ENCODE results near the gene NFIB.

Gene NFIB

GRCh38 chr9:14077672-14078071 is 236.3 kb downstream of the NFIB start:
- H3K4me1 ChIP-seq (ENCODE audit: control insufficient read depth, low read depth, low read length): peaks cover 2% of the 10 kb centered on the region
- H3K23ac ChIP-seq (ENCODE audit: low read length): no peak overlapping the region
- no peak overlapping the region for H4K5ac ChIP-seq (ENCODE audit: low read length)
- no peaks in the 10 kb centered on the region for H3K27me3 ChIP-seq (ENCODE audit: insufficient read depth, low read length, poor library complexity)
- no peak overlapping the region for H3K4ac ChIP-seq (ENCODE audit: low read depth, low read length)
- H3K4me2 ChIP-seq (ENCODE audit: low read length): no peak overlapping the region
- no peak overlapping the region for H3K18ac ChIP-seq (ENCODE audit: low read length)
- H3K36me3 ChIP-seq (ENCODE audit: control insufficient read depth, insufficient read depth, low read length): no peaks in the 10 kb centered on the region
- no peak for DNase-seq
- no peak overlapping the region for H3K27ac ChIP-seq (ENCODE audit: low read depth, low read length)
- H2BK120ac ChIP-seq (ENCODE audit: low read depth, low read length): no peak overlapping the region
- no peak overlapping the region for H4K8ac ChIP-seq (ENCODE audit: low read depth, low read length)
- no peak overlapping the region for H3K56ac ChIP-seq (ENCODE audit: low read length)
- no peak overlapping the region for H3K4me3 ChIP-seq (ENCODE audit: low read length)
- WGBS (ENCODE audit: extremely low coverage, insufficient coverage, low lambda C conversion rate): no CpG with 5 or more reads among the region's 4 CpGs
- no peak overlapping the region for H2AK5ac ChIP-seq (ENCODE audit: low read length)
- no peaks in the 10 kb centered on the region for H3K79me2 ChIP-seq (ENCODE audit: control insufficient read depth, insufficient read depth, low read length)
- H2BK15ac ChIP-seq (replicated peaks; ENCODE audit: low read depth): no peak overlapping the region
- no peak overlapping the region for H3K9ac ChIP-seq (ENCODE audit: low read length)
- H3K79me1 ChIP-seq (ENCODE audit: low read length): no peaks in the 10 kb centered on the region
- no peak overlapping the region for H2BK5ac ChIP-seq (ENCODE audit: low read length)

- Histone ChIP-seq H3K4me2 (ENCODE audit: low read length) (no peak overlapping the region), H3K4me3 (ENCODE audit: low read length) (no peak overlapping the region), H2BK5ac (ENCODE audit: low read length) (no peak overlapping the region), H3K79me2 (ENCODE audit: control insufficient read depth, insufficient read depth, low read length) (no peaks in the 10 kb centered on the region), H3K23ac (ENCODE audit: low read length) (no peak overlapping the region), H4K5ac (ENCODE audit: low read length) (no peak overlapping the region), H3K4me1 (ENCODE audit: control insufficient read depth, low read depth, low read length) (peaks cover 2% of the 10 kb centered on the region), H4K8ac (ENCODE audit: low read depth, low read length) (no peak overlapping the region), H3K4ac (ENCODE audit: low read depth, low read length) (no peak overlapping the region), H3K27me3 (ENCODE audit: insufficient read depth, low read length, poor library complexity) (no peaks in the 10 kb centered on the region), H2BK15ac (replicated peaks; ENCODE audit: low read depth) (no peak overlapping the region), H3K56ac (ENCODE audit: low read length) (no peak overlapping the region), H3K9ac (ENCODE audit: low read length) (no peak overlapping the region), H3K36me3 (ENCODE audit: control insufficient read depth, insufficient read depth, low read length) (no peaks in the 10 kb centered on the region), H3K18ac (ENCODE audit: low read length) (no peak overlapping the region), H3K27ac (ENCODE audit: low read depth, low read length) (no peak overlapping the region), H3K79me1 (ENCODE audit: low read length) (no peaks in the 10 kb centered on the region), H2BK120ac (ENCODE audit: low read depth, low read length) (no peak overlapping the region), H2AK5ac (ENCODE audit: low read length) (no peak overlapping the region)
- DNase-seq: no peak
- WGBS (ENCODE audit: extremely low coverage, insufficient coverage, low lambda C conversion rate): no CpG with 5 or more reads among the region's 4 CpGs
Observed at GRCh38 chr9:14075218-14075617, 238.7 kb downstream of the NFIB start.

- no peak overlapping the region for H2AK5ac ChIP-seq (ENCODE audit: low read length)
- H3K4me2 ChIP-seq (ENCODE audit: low read length): no peak overlapping the region
- no peak overlapping the region for H3K18ac ChIP-seq (ENCODE audit: low read length)
- H3K4me1 ChIP-seq (ENCODE audit: control insufficient read depth, low read depth, low read length): no peaks in the 10 kb centered on the region
- H3K56ac ChIP-seq (ENCODE audit: low read length): no peak overlapping the region
- H4K8ac ChIP-seq (ENCODE audit: low read depth, low read length): no peak overlapping the region
- H3K4ac ChIP-seq (ENCODE audit: low read depth, low read length): no peak overlapping the region
- H3K4me3 ChIP-seq (ENCODE audit: low read length): no peak overlapping the region
- H2BK15ac ChIP-seq (replicated peaks; ENCODE audit: low read depth): no peak overlapping the region
- no peak overlapping the region for H2BK120ac ChIP-seq (ENCODE audit: low read depth, low read length)
- no peak overlapping the region for H2BK5ac ChIP-seq (ENCODE audit: low read length)
- no peak for DNase-seq
- no peak overlapping the region for H4K5ac ChIP-seq (ENCODE audit: low read length)
- no peak overlapping the region for H3K23ac ChIP-seq (ENCODE audit: low read length)
- no CpG with 5 or more reads among the region's 5 CpGs for WGBS (ENCODE audit: extremely low coverage, insufficient coverage, low lambda C conversion rate)
- no peaks in the 10 kb centered on the region for H3K36me3 ChIP-seq (ENCODE audit: control insufficient read depth, insufficient read depth, low read length)
- no peaks in the 10 kb centered on the region for H3K27me3 ChIP-seq (ENCODE audit: insufficient read depth, low read length, poor library complexity)
- no peaks in the 10 kb centered on the region for H3K79me1 ChIP-seq (ENCODE audit: low read length)
- no peak overlapping the region for H3K27ac ChIP-seq (ENCODE audit: low read depth, low read length)
- H3K9ac ChIP-seq (ENCODE audit: low read length): no peak overlapping the region
- no peaks in the 10 kb centered on the region for H3K79me2 ChIP-seq (ENCODE audit: control insufficient read depth, insufficient read depth, low read length)
Observed at GRCh38 chr9:14072850-14073249, 241.1 kb downstream of the NFIB start.

GRCh38 chr9:14071484-14071883 is 242.5 kb downstream of the NFIB start:
- no CpG with 5 or more reads among the region's 5 CpGs for WGBS (ENCODE audit: extremely low coverage, insufficient coverage, low lambda C conversion rate)
- H3K4me2 ChIP-seq (ENCODE audit: low read length): no peak overlapping the region
- no peaks in the 10 kb centered on the region for H3K4me1 ChIP-seq (ENCODE audit: control insufficient read depth, low read depth, low read length)
- no peak overlapping the region for H2BK5ac ChIP-seq (ENCODE audit: low read length)
- no peaks in the 10 kb centered on the region for H3K79me2 ChIP-seq (ENCODE audit: control insufficient read depth, insufficient read depth, low read length)
- no peaks in the 10 kb centered on the region for H3K36me3 ChIP-seq (ENCODE audit: control insufficient read depth, insufficient read depth, low read length)
- DNase-seq: peak; percentile 47
- no peaks in the 10 kb centered on the region for H3K79me1 ChIP-seq (ENCODE audit: low read length)
- H3K27ac ChIP-seq (ENCODE audit: low read depth, low read length): no peak overlapping the region
- H3K23ac ChIP-seq (ENCODE audit: low read length): no peak overlapping the region
- H3K18ac ChIP-seq (ENCODE audit: low read length): no peak overlapping the region
- H4K5ac ChIP-seq (ENCODE audit: low read length): no peak overlapping the region
- H2BK120ac ChIP-seq (ENCODE audit: low read depth, low read length): no peak overlapping the region
- no peak overlapping the region for H3K4me3 ChIP-seq (ENCODE audit: low read length)
- H2AK5ac ChIP-seq (ENCODE audit: low read length): no peak overlapping the region
- peak overlapping the region; percentile 21 for H3K4ac ChIP-seq (ENCODE audit: low read depth, low read length)
- H4K8ac ChIP-seq (ENCODE audit: low read depth, low read length): no peak overlapping the region
- H3K9ac ChIP-seq (ENCODE audit: low read length): no peak overlapping the region
- no peak overlapping the region for H2BK15ac ChIP-seq (replicated peaks; ENCODE audit: low read depth)
- H3K56ac ChIP-seq (ENCODE audit: low read length): no peak overlapping the region
- no peaks in the 10 kb centered on the region for H3K27me3 ChIP-seq (ENCODE audit: insufficient read depth, low read length, poor library complexity)

- no peak overlapping the region for H3K27ac ChIP-seq (ENCODE audit: low read depth, low read length)
- no peak for DNase-seq
- H3K4ac ChIP-seq (ENCODE audit: low read depth, low read length): no peak overlapping the region
- no peaks in the 10 kb centered on the region for H3K79me1 ChIP-seq (ENCODE audit: low read length)
- H3K4me1 ChIP-seq (ENCODE audit: control insufficient read depth, low read depth, low read length): no peaks in the 10 kb centered on the region
- H3K79me2 ChIP-seq (ENCODE audit: control insufficient read depth, insufficient read depth, low read length): no peaks in the 10 kb centered on the region
- H3K4me2 ChIP-seq (ENCODE audit: low read length): no peak overlapping the region
- no peak overlapping the region for H3K23ac ChIP-seq (ENCODE audit: low read length)
- no peak overlapping the region for H3K9ac ChIP-seq (ENCODE audit: low read length)
- no peak overlapping the region for H3K18ac ChIP-seq (ENCODE audit: low read length)
- H2BK15ac ChIP-seq (replicated peaks; ENCODE audit: low read depth): no peak overlapping the region
- WGBS (ENCODE audit: extremely low coverage, insufficient coverage, low lambda C conversion rate): no CpG with 5 or more reads among the region's 4 CpGs
- H2AK5ac ChIP-seq (ENCODE audit: low read length): no peak overlapping the region
- no peak overlapping the region for H2BK5ac ChIP-seq (ENCODE audit: low read length)
- no peak overlapping the region for H3K4me3 ChIP-seq (ENCODE audit: low read length)
- H2BK120ac ChIP-seq (ENCODE audit: low read depth, low read length): no peak overlapping the region
- no peak overlapping the region for H4K8ac ChIP-seq (ENCODE audit: low read depth, low read length)
- H3K56ac ChIP-seq (ENCODE audit: low read length): no peak overlapping the region
- H3K27me3 ChIP-seq (ENCODE audit: insufficient read depth, low read length, poor library complexity): no peaks in the 10 kb centered on the region
- H3K36me3 ChIP-seq (ENCODE audit: control insufficient read depth, insufficient read depth, low read length): no peaks in the 10 kb centered on the region
- no peak overlapping the region for H4K5ac ChIP-seq (ENCODE audit: low read length)
Observed at GRCh38 chr9:14068690-14069089, 245.3 kb downstream of the NFIB start.

GRCh38 chr9:14066831-14067230 is 247.1 kb downstream of the NFIB start:
- Histone ChIP-seq H2AK5ac (ENCODE audit: low read length) (no peak overlapping the region), H3K79me1 (ENCODE audit: low read length) (no peaks in the 10 kb centered on the region), H4K5ac (ENCODE audit: low read length) (no peak overlapping the region), H3K36me3 (ENCODE audit: control insufficient read depth, insufficient read depth, low read length) (no peaks in the 10 kb centered on the region), H3K4me1 (ENCODE audit: control insufficient read depth, low read depth, low read length) (no peaks in the 10 kb centered on the region), H3K27ac (ENCODE audit: low read depth, low read length) (no peak overlapping the region), H3K79me2 (ENCODE audit: control insufficient read depth, insufficient read depth, low read length) (no peaks in the 10 kb centered on the region), H3K18ac (ENCODE audit: low read length) (no peak overlapping the region), H3K4ac (ENCODE audit: low read depth, low read length) (no peak overlapping the region), H3K4me3 (ENCODE audit: low read length) (no peak overlapping the region), H2BK15ac (replicated peaks; ENCODE audit: low read depth) (no peak overlapping the region), H2BK5ac (ENCODE audit: low read length) (no peak overlapping the region), H3K9ac (ENCODE audit: low read length) (no peak overlapping the region), H3K27me3 (ENCODE audit: insufficient read depth, low read length, poor library complexity) (no peaks in the 10 kb centered on the region), H3K23ac (ENCODE audit: low read length) (no peak overlapping the region), H2BK120ac (ENCODE audit: low read depth, low read length) (no peak overlapping the region), H3K56ac (ENCODE audit: low read length) (no peak overlapping the region), H3K4me2 (ENCODE audit: low read length) (no peak overlapping the region), H4K8ac (ENCODE audit: low read depth, low read length) (no peak overlapping the region)
- WGBS (ENCODE audit: extremely low coverage, insufficient coverage, low lambda C conversion rate): no CpG with 5 or more reads among the region's 4 CpGs
- DNase-seq: no peak

Data from mesendoderm (in vitro differentiated cells).